Sigmoid colon (tissue), 7 donors: ENCODE measurements around the gene CAB39L. TPM values are rescaled to one million over a fixed set of nuclear protein-coding genes. Genes with fewer than 3 reads are reported as not detected.
A peak's percentile ranks its signal among the peaks of the same experiment; 100 is the strongest.

Source experiments
- DNase-seq: peaks from one replicate; pipeline ENCODE4 v3.0.0-alpha.2; 2019
- H3K27ac ChIP-seq, 4 donors: fragments of 200-600 bp; sonication (generic); one replicate each; pipeline ENCODE4 v1.5.1; 2016 to 2019; ENCODE audit warnings: mild to moderate bottlenecking in 1 of 4
- H3K27me3 ChIP-seq, 3 donors: fragments of 200-600 bp; sonication (generic); one replicate each; pipeline ENCODE4 v1.5.1; 2019; ENCODE audit warnings: mild to moderate bottlenecking in 1 of 3
- H3K36me3 ChIP-seq, 4 donors: fragments of 200-600 bp; sonication (generic); one replicate each; pipeline ENCODE4 v1.5.1; 2016 to 2019
- H3K4me1 ChIP-seq, 4 donors: fragments of 200-600 bp; sonication (generic); one replicate each; pipeline ENCODE4 v1.5.1; 2017 to 2019
- H3K4me3 ChIP-seq, 4 donors: fragments of 200-600 bp; sonication (generic); one replicate each; pipeline ENCODE4 v1.5.1; 2017 to 2019; ENCODE audit warnings: mild to moderate bottlenecking in 2 of 4, moderate library complexity in 1 of 4
- H3K9me3 ChIP-seq, 4 donors: fragments of 200-600 bp in 3 of 4; sonication (generic) in 3 of 4; one replicate each; pipeline versions ENCODE4 v1.5.1 to v1.6.1; 2013 to 2019
- CTCF ChIP-seq, 4 experiments: fragments of 450-650 bp in 3 of 4; fragments of 200-600 bp in 1 of 4; IDR thresholded peaks; one replicate each; pipeline ENCODE4 v1.5.1; 2016 to 2019; ENCODE audit warnings: antibody characterized with exemption in 4 of 4, mild to moderate bottlenecking in 3 of 4, moderate library complexity in 2 of 4
- EP300 ChIP-seq, 4 donors: sonication (generic); formaldehyde crosslinking; IDR thresholded peaks; one replicate each; pipeline ENCODE4 v1.6.1; 2017; ENCODE audit warnings: antibody characterized with exemption in 4 of 4
- POLR2A ChIP-seq, 2 donors: fragments of 450-650 bp; IDR thresholded peaks; one replicate each; pipeline ENCODE4 v1.6.1; 2016; ENCODE audit warnings: antibody characterized with exemption in 2 of 2, mild to moderate bottlenecking in 2 of 2, moderate library complexity in 2 of 2
- POLR2AphosphoS5 ChIP-seq, 4 donors: sonication (generic); formaldehyde crosslinking; IDR thresholded peaks; one replicate each; pipeline ENCODE4 v1.6.1; 2017; ENCODE audit warnings: antibody characterized with exemption in 4 of 4
- WGBS, 2 donors: extraction: QIAGEN DNeasy Blood & Tissue Kit; methylation state at CpG; one replicate each; pipeline ENCODE4 v1.1.7; 2013; 5-methylcytosine and 5-hydroxymethylcytosine counted together
- intact Hi-C: fragments of 100-400 bp; cut with DNase I; formaldehyde crosslinking; loops from one replicate; pipeline ENCODE4 v1.15.1; 2023
- polyA plus RNA-seq, 3 donors: library from polyadenylated mRNA; stranded (reverse); fragments of 200-250 nt; gene quantifications; one replicate each; pipeline ENCODE4 v1.2.3, GENCODE V29; 2013
- total RNA-seq, 4 donors: library from RNA; depleted of rRNA; stranded (reverse); fragments of >200 nt; gene quantifications; one replicate each; pipeline ENCODE4 v1.1.0, GENCODE V29; 2016
- donor health status: healthy with polysubstance abuse.
- donor health status: Bipolar disorder and iron deficiency.
- donor health status: healthy.

CAB39L gene
- total and polyA plus RNA-seq, 7 donors, result 5.5 to 180 (median 121) TPM

- TF ChIP-seq CTCF (IDR thresholded peaks at IDR 0.05) (no peak), POLR2A (IDR thresholded peaks at IDR 0.05) (no peak), EP300 (IDR thresholded peaks at IDR 0.05) (no peak), POLR2AphosphoS5 (IDR thresholded peaks at IDR 0.05) (no peak)
- no peak overlapping the region for H3K27ac ChIP-seq
- no peak overlapping the region for H3K4me3 ChIP-seq
- H3K27me3 ChIP-seq, result no peaks in the 10 kb centered on the region
- intact Hi-C loops, result no loop called here
- no peaks in the 10 kb centered on the region for H3K4me1 ChIP-seq
- no peak for DNase-seq
- peaks cover 0 to 87% (median 6%) of the 10 kb centered on the region in 4 donors for H3K36me3 ChIP-seq
- 79 to 83% methylated on average over 1 of the region's 1 CpG for WGBS, 2 donors
- H3K9me3 ChIP-seq, result no peaks in the 10 kb centered on the region
These were observed 28.3 kb upstream of the CAB39L start for GRCh38 chr13:49472186-49472585.

GRCh38 chr13:49466292-49466838 lies 22.5 kb upstream of the CAB39L start:
- WGBS, 2 donors, result 68 to 86% methylated on average over 5 of the region's 5 CpGs
- no peak for DNase-seq
- H3K27me3 ChIP-seq, result no peaks in the 10 kb centered on the region
- peaks cover 3 to 80% (median 18%) of the 10 kb centered on the region in 4 donors for H3K36me3 ChIP-seq
- intact Hi-C loops, result no loop called here
- no peak overlapping the region for H3K4me3 ChIP-seq
- TF ChIP-seq POLR2AphosphoS5 (IDR thresholded peaks at IDR 0.05) (no peak), POLR2A (IDR thresholded peaks at IDR 0.05) (no peak), EP300 (IDR thresholded peaks at IDR 0.05) (no peak), CTCF (IDR thresholded peaks at IDR 0.05) (no peak)
- peaks cover 0 to 5% (median 0%) of the 10 kb centered on the region in 4 donors for H3K9me3 ChIP-seq
- H3K27ac ChIP-seq, result no peak overlapping the region
- no peaks in the 10 kb centered on the region for H3K4me1 ChIP-seq

- DNase-seq, result no peak
- intact Hi-C loops, result no loop called here
- Histone ChIP-seq H3K27me3 (no peaks in the 10 kb centered on the region), H3K4me1 (no peaks in the 10 kb centered on the region), H3K4me3 (no peak overlapping the region), H3K36me3 (peaks cover 3 to 74% (median 19%) of the 10 kb centered on the region in 4 donors), H3K9me3 (peaks cover 0 to 5% (median 0%) of the 10 kb centered on the region in 4 donors), H3K27ac (no peak overlapping the region)
- TF ChIP-seq POLR2AphosphoS5 (IDR thresholded peaks at IDR 0.05), result no peak
- TF ChIP-seq POLR2A (IDR thresholded peaks at IDR 0.05), result no peak
- TF ChIP-seq EP300 (IDR thresholded peaks at IDR 0.05), result no peak
- TF ChIP-seq CTCF (IDR thresholded peaks at IDR 0.05), result no peak
- 91 to 92% methylated on average over 4 of the region's 4 CpGs for WGBS, 2 donors
These were observed 20.9 kb upstream of the CAB39L start for GRCh38 chr13:49464621-49465325.

- no peaks in the 10 kb centered on the region for H3K4me1 ChIP-seq
- no peaks in the 10 kb centered on the region for H3K27me3 ChIP-seq
- peaks cover 0 to 5% (median 0%) of the 10 kb centered on the region in 4 donors for H3K9me3 ChIP-seq
- WGBS, 2 donors, result 92 to 100% methylated on average over 1 of the region's 1 CpG
- peaks cover 3 to 67% (median 19%) of the 10 kb centered on the region in 4 donors for H3K36me3 ChIP-seq
- TF ChIP-seq POLR2A (IDR thresholded peaks at IDR 0.05) (no peak), POLR2AphosphoS5 (IDR thresholded peaks at IDR 0.05) (no peak), EP300 (IDR thresholded peaks at IDR 0.05) (no peak), CTCF (IDR thresholded peaks at IDR 0.05) (no peak)
- DNase-seq, result no peak
- H3K4me3 ChIP-seq, result no peak overlapping the region
- intact Hi-C loops, result no loop called here
- peak overlapping the region in 1 of 4 donors; percentile 29 for H3K27ac ChIP-seq
These were observed 20.2 kb upstream of the CAB39L start for GRCh38 chr13:49464085-49464484.
